HepG2 (cell line): ENCODE data around the gene MAP2K2. TPM values are rescaled to one million over a fixed set of nuclear protein-coding genes. Genes with fewer than 3 reads are reported as not detected.

Experiments used
- ATAD3A ChIP-seq: sonication (generic); formaldehyde crosslinking; IDR thresholded peaks from 2 replicates; pipeline ENCODE4 v1.4.0; 2020; ENCODE audit warnings: missing genetic modification reagents
- BRCA1 ChIP-seq: sonication (generic); formaldehyde crosslinking; IDR thresholded peaks from 2 replicates; pipeline ENCODE4 v1.4.0; 2020; ENCODE audit warnings: missing genetic modification reagents
- CBX5 ChIP-seq: sonication (generic); formaldehyde crosslinking; IDR thresholded peaks from 2 replicates; pipeline ENCODE4 v1.4.0; 2020; ENCODE audit warnings: missing genetic modification reagents, borderline replicate concordance
- CCDC6 ChIP-seq: sonication (generic); formaldehyde crosslinking; IDR thresholded peaks from 2 replicates; pipeline ENCODE4 v1.8.1; 2022; ENCODE audit warnings: mild to moderate bottlenecking, missing genetic modification reagents, moderate library complexity
- DNMT3B ChIP-seq: conservative IDR thresholded peaks from 2 replicates; pipeline ENCODE4 v1.6.1; 2016; ENCODE audit warnings: missing biosample characterization, control low read depth
- FOXA3 ChIP-seq: IDR thresholded peaks from 2 replicates; pipeline ENCODE4 v1.6.1; 2016; ENCODE audit warnings: missing genetic modification reagents, missing compliant biosample characterization
- GATAD2A ChIP-seq: IDR thresholded peaks from 2 replicates; pipeline ENCODE4 v1.6.1; 2016
- GLI4 ChIP-seq: sonication (generic); formaldehyde crosslinking; IDR thresholded peaks from 2 replicates; pipeline ENCODE4 v1.5.1; 2020; ENCODE audit warnings: missing genetic modification reagents, mild to moderate bottlenecking, moderate library complexity, borderline replicate concordance
- KMT2A ChIP-seq: sonication (generic); formaldehyde crosslinking; IDR thresholded peaks from 2 replicates; pipeline ENCODE4 v1.4.0; 2020; ENCODE audit warnings: missing genetic modification reagents
- MAX ChIP-seq: IDR thresholded peaks from 2 replicates; pipeline ENCODE4 v1.6.1; 2012; ENCODE audit warnings: inconsistent platforms
- MAZ ChIP-seq, 2 experiments: sonication (generic) in 1 of 2; formaldehyde crosslinking in 1 of 2; IDR thresholded peaks; 2 replicates each; pipeline versions ENCODE4 v1.5.0 to v1.6.1; 2012 to 2020; ENCODE audit warnings: low read depth in 2 of 2, mild to moderate bottlenecking in 2 of 2, borderline replicate concordance in 1 of 2, improper control_type of control experiment in 1 of 2, low read length in 1 of 2, missing genetic modification reagents in 1 of 2, moderate library complexity in 1 of 2
- MXD4 ChIP-seq: IDR thresholded peaks from 2 replicates; pipeline ENCODE4 v1.6.1; 2016; ENCODE audit warnings: mild to moderate bottlenecking, missing biosample characterization, missing genetic modification reagents
- PBX2 ChIP-seq: IDR thresholded peaks from 2 replicates; pipeline ENCODE4 v1.6.1; 2016; ENCODE audit warnings: control low read depth
- POLR2G ChIP-seq: fragments of 200-400 bp; formaldehyde crosslinking; IDR thresholded peaks from 2 replicates; pipeline ENCODE4 v1.6.1; 2018; ENCODE audit warnings: mild to moderate bottlenecking, low read depth, low read length, moderate library complexity
- TBL1XR1 ChIP-seq: fragments of 150-350 bp; IDR thresholded peaks from 2 replicates; pipeline ENCODE4 v1.6.1; 2014; ENCODE audit warnings: borderline replicate concordance, low read length; ENCODE audit not compliant: partially characterized antibody
- ZIK1 ChIP-seq: sonication (generic); formaldehyde crosslinking; IDR thresholded peaks from 2 replicates; pipeline ENCODE4 v1.5.0; 2020; ENCODE audit warnings: mild to moderate bottlenecking, low read depth, missing genetic modification reagents, borderline replicate concordance
- ZNF160 ChIP-seq: sonication (generic); formaldehyde crosslinking; IDR thresholded peaks from 2 replicates; pipeline ENCODE4 v1.8.0; 2022; ENCODE audit warnings: mild to moderate bottlenecking, inconsistent platforms, missing genetic modification reagents
- ZNF331 ChIP-seq: sonication (generic); formaldehyde crosslinking; IDR thresholded peaks from 2 replicates; pipeline ENCODE4 v1.4.0; 2020; ENCODE audit warnings: missing genetic modification reagents
- ZNF451 ChIP-seq: sonication (generic); formaldehyde crosslinking; IDR thresholded peaks from 2 replicates; pipeline ENCODE4 v1.5.0; 2020; ENCODE audit warnings: mild to moderate bottlenecking, missing genetic modification reagents
- ZNF550 ChIP-seq: sonication (generic); formaldehyde crosslinking; IDR thresholded peaks from 2 replicates; pipeline ENCODE4 v1.4.0; 2020; ENCODE audit warnings: mild to moderate bottlenecking, missing genetic modification reagents, borderline replicate concordance
- polyA plus RNA-seq, 8 experiments: library from polyadenylated mRNA; depleted of rRNA in 3 of 8; stranded (reverse) in 7 of 8; unstranded in 1 of 8; fragments of >200 nt; fragmentation: Illumina TruSeq in 4 of 8; extraction: Trizol in 4 of 8; gene quantifications; 2 replicates each; pipeline versions ENCODE4 v1.2.1 to v1.2.3, GENCODE V29; 2011 to 2016; ENCODE audit warnings: low read depth in 4 of 8, missing spikeins in 1 of 8, mixed read lengths in 1 of 8; ENCODE audit not compliant: insufficient read depth in 1 of 8
- total RNA-seq, 5 experiments: library from RNA; depleted of rRNA; stranded (reverse); fragments of >200 nt; fragmentation: Illumina TruSeq; extraction: Trizol; gene quantifications; 2 replicates each; pipeline ENCODE4 v1.2.3, GENCODE V29; 2016; ENCODE audit warnings: low read depth in 1 of 5
- TF ChIP-seq, protein P1 (sequence below): sonication (generic); formaldehyde crosslinking; IDR thresholded peaks from 2 replicates; pipeline ENCODE4 v1.4.0; 2020; ENCODE audit warnings: missing genetic modification reagents
- TF ChIP-seq, protein P2 (sequence below): sonication (generic); formaldehyde crosslinking; IDR thresholded peaks from 2 replicates; pipeline ENCODE4 v1.5.0; 2020; ENCODE audit warnings: missing genetic modification reagents
- TF ChIP-seq, protein P3 (sequence below): sonication (generic); formaldehyde crosslinking; IDR thresholded peaks from 2 replicates; pipeline ENCODE4 v1.4.0; 2020; ENCODE audit warnings: low read depth, mild to moderate bottlenecking, missing genetic modification reagents

MAP2K2 gene
- total and polyA plus RNA-seq, 2 of the 13 experiments (the other 11 are each of a cell fraction or from before 2014, with no cell fraction given) = 70.3 to 80.9 TPM

- TF ChIP-seq, protein P1, sequence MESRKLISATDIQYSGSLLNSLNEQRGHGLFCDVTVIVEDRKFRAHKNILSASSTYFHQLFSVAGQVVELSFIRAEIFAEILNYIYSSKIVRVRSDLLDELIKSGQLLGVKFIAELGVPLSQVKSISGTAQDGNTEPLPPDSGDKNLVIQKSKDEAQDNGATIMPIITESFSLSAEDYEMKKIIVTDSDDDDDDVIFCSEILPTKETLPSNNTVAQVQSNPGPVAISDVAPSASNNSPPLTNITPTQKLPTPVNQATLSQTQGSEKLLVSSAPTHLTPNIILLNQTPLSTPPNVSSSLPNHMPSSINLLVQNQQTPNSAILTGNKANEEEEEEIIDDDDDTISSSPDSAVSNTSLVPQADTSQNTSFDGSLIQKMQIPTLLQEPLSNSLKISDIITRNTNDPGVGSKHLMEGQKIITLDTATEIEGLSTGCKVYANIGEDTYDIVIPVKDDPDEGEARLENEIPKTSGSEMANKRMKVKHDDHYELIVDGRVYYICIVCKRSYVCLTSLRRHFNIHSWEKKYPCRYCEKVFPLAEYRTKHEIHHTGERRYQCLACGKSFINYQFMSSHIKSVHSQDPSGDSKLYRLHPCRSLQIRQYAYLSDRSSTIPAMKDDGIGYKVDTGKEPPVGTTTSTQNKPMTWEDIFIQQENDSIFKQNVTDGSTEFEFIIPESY (CRISPR knock-in tag) = peak; percentile 71; the same call in 1 of the 2 replicates
- 0 out of 2 replicates have a peak, but pooled peaks have one; percentile 75 for TF ChIP-seq BRCA1
- peak; percentile 57; the same call in 1 of the 2 replicates for TF ChIP-seq GATAD2A (CRISPR knock-in tag)
- TF ChIP-seq MXD4 (CRISPR knock-in tag) = peak; percentile 79; the same call in 1 of the 2 replicates
- TF ChIP-seq, protein P2, sequence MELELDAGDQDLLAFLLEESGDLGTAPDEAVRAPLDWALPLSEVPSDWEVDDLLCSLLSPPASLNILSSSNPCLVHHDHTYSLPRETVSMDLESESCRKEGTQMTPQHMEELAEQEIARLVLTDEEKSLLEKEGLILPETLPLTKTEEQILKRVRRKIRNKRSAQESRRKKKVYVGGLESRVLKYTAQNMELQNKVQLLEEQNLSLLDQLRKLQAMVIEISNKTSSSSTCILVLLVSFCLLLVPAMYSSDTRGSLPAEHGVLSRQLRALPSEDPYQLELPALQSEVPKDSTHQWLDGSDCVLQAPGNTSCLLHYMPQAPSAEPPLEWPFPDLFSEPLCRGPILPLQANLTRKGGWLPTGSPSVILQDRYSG (CRISPR knock-in tag) = 0 out of 2 replicates have a peak, but pooled peaks have one; percentile 78
- TF ChIP-seq CBX5 (CRISPR knock-in tag) = peak; percentile 67; the same call in 1 of the 2 replicates
- TF ChIP-seq PBX2 (CRISPR knock-in tag) = no peak
- no peak for TF ChIP-seq DNMT3B
- TF ChIP-seq MAZ (IDR thresholded peaks at IDR 0.05; ENCODE audit: borderline replicate concordance, low read depth, low read length) = peak; percentile 72; the same call in 1 of the 2 replicates
- peak; percentile 88 for TF ChIP-seq MAZ (CRISPR knock-in tag; IDR thresholded peaks at IDR 0.05; ENCODE audit: low read depth)
- TF ChIP-seq MAX = peak; percentile 97
- peak; percentile 38 for TF ChIP-seq ZNF160 (CRISPR knock-in tag)
- TF ChIP-seq CCDC6 (CRISPR knock-in tag) = peak; percentile 33; the same call in 1 of the 2 replicates
- TF ChIP-seq ZNF451 (CRISPR knock-in tag) = no peak
- TF ChIP-seq FOXA3 = peak; percentile 61
- TF ChIP-seq ZNF331 (CRISPR knock-in tag) = peak; percentile 66; the same call in 1 of the 2 replicates
- TF ChIP-seq POLR2G = peak; percentile 93
- peak; percentile 60 for TF ChIP-seq TBL1XR1
- no peak for TF ChIP-seq GLI4
- peak; percentile 95; the same call in 1 of the 2 replicates for TF ChIP-seq ZIK1 (CRISPR knock-in tag)
- peak; percentile 62 for TF ChIP-seq KMT2A (CRISPR knock-in tag)
- no peak for TF ChIP-seq ATAD3A (CRISPR knock-in tag)
- no peak for TF ChIP-seq ZNF550 (CRISPR knock-in tag)
- TF ChIP-seq, protein P3, sequence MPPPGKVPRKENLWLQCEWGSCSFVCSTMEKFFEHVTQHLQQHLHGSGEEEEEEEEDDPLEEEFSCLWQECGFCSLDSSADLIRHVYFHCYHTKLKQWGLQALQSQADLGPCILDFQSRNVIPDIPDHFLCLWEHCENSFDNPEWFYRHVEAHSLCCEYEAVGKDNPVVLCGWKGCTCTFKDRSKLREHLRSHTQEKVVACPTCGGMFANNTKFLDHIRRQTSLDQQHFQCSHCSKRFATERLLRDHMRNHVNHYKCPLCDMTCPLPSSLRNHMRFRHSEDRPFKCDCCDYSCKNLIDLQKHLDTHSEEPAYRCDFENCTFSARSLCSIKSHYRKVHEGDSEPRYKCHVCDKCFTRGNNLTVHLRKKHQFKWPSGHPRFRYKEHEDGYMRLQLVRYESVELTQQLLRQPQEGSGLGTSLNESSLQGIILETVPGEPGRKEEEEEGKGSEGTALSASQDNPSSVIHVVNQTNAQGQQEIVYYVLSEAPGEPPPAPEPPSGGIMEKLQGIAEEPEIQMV (CRISPR knock-in tag) = 0 out of 2 replicates have a peak, but pooled peaks have one; percentile 38
Measured at GRCh38 chr19:4123615-4124568, at the start of gene MAP2K2 (continued).
